Stimulated activated CD8-positive, alpha-beta memory T cell treated with anti-CD3 and anti-CD28 coated beads, Interleukin-4, amount 100 ng/mL, for 48 hours (primary cell): ENCODE results near the gene SNX1.
"Not testable (repeated sequence)": the region's sequence is repeated elsewhere in the genome, so short reads cannot be mapped to it uniquely, and the experiment has no call there.

Experiments used
- DNase-seq: peaks from one replicate; pipeline ENCODE4 v3.0.0-alpha.2; 2020

SNX1 gene

DNA sequence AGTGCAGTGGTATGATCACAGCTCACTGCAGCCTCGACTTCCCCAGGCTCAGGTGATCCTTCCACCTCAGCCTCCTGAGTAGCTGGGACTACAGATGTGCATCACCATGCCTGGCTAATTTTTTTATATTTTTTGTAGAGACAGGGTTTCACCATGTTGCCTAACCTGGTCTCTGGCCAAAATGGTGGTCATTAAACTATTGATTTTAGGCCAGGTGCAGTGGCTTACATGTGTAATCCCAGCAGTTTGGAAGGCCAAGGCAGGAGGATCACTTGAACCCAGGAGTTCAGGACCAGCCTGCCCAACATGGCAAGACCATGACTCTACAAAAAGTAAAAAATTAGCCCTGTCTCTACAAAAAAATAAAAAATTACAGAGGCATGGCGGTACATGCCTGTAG is 24.5 kb downstream of the SNX1 start:
- not testable (repeated sequence) for DNase-seq

- no peak for DNase-seq
These were observed 25.8 kb downstream of the SNX1 start for GRCh38 chr15:64121614-64122013.

GRCh38 chr15:64122444-64122843 is 26.7 kb downstream of the SNX1 start:
- DNase-seq, result no peak

- DNase-seq, result no peak
These were observed 27.2 kb downstream of the SNX1 start for GRCh38 chr15:64122936-64123351.

DNA sequence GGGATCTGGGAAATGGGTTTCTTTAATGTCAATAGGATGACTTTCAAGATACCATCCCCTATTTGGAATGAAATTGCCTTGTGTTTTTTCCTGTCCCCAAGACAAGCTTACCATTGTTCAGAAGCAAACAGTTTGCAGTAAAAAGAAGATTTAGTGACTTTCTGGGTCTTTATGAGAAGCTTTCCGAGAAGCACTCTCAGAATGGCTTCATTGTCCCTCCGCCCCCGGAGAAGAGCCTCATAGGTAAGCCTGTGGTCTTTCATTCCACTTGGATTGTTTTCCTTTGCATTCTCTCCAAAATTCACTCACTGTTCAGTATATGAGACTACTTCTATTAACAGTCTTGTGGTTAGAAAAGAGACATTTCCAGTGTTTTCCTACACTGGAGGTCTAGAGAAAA is 30.2 kb downstream of the SNX1 start:
- no peak for DNase-seq

GRCh38 chr15:64127521-64128270 is 31.9 kb downstream of the SNX1 start:
- DNase-seq, result no peak

- DNase-seq, result no peak
These were observed 34.4 kb downstream of the SNX1 start for GRCh38 chr15:64130159-64130558.

DNA sequence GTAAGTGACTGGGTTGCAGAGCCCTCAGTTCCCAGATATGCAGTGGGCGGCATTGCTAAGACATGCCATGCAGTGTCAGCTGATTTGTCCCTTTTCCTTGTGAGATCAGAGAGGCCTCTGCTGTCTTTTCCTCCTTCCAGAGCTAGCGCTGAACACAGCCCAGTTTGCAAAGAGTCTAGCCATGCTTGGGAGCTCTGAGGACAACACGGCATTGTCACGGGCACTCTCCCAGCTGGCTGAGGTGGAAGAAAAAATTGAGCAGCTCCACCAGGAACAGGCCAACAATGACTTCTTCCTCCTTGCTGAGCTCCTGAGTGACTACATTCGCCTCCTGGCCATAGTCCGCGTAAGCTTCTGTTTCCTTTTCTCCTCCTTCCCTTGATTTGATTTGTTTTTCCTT is 35.8 kb downstream of the SNX1 start:
- no peak for DNase-seq

GRCh38 chr15:64132217-64132616 is 36.4 kb downstream of the SNX1 start:
- no peak for DNase-seq

DNA sequence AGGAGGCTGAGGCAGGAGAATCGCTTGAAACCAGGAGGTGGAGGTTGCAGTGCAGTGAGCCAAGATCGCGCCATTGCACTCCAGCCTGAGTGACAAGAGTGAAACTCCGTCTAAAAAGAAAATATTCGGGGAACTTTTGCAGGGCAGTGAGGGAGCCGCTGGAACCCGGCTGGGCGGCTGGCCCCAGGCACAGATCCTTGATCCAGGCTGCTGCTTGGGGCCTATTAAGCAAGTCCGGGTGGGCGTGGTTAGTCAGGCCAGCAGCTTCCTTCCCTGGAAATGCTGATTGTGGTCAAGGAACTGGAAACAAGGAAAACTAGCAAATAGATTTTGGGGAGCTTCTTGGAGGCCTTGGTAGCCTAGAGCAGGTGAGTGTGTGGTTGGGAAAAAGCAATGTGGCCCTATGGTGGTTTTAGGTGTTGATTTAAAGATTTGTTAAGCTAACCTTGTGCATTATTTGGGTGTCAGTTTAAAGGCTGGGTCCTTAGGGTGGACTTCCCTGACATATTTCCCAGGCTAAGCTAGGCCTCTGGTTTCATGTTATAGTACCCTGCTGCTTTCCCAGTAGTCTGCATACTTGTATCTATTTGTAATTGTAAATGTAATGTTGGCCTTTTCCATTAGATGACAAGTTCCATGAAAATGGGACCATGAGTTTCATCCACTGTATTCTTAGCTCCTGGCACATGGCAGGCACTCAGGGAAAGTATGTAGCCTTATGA is 38.0 kb downstream of the SNX1 start:
- DNase-seq, result no peak

- DNase-seq, result no peak
These were observed 38.6 kb downstream of the SNX1 start for GRCh38 chr15:64134345-64134829.

DNA sequence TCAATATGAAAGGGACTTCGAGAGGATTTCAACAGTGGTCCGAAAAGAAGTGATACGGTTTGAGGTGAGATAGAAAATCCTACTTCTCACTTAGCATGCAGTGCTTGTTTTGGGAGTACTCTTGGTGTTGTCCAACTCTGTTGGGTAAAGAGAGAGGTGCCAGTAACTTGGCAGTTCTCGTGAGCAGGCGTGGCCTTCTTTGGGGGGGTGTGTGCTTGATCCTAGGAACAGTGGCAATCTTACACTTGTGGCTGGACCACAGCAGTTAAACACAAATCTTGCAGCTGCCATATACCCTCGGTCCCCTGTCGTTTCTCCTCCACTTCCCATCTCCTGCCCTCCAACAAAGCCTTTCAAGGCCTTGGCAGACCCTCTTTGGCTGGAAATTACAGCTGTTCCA is 40.6 kb downstream of the SNX1 start:
- no peak for DNase-seq

GRCh38 chr15:64137226-64137833 is 41.5 kb downstream of the SNX1 start:
- DNase-seq, result no peak

- no peak for DNase-seq
These were observed 42.7 kb downstream of the SNX1 start for GRCh38 chr15:64138331-64138941.

GRCh38 chr15:64141798-64142512 is 46.2 kb downstream of the SNX1 start:
- DNase-seq, result no peak

- no peak for DNase-seq
These were observed 47.5 kb downstream of the SNX1 start for GRCh38 chr15:64143276-64143675.

DNA sequence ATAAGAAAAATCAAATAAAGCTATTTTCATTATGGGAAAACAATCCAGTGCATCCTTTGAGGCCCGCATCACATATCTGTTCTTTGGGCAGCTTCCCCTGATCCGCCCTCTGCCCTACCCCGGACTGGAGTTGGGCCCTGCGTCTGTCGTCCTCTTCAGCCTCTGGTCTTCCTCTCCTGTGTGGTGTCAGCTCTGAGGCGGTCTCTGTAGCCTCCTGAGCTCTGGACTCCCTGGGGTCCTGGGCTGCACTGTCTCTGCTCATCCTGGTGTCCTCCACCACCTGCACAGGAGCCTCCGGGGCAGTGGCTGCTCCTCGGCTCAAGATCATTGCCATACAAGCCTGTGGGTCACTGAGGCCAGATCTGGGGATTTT is 48.4 kb downstream of the SNX1 start:
- DNase-seq, result no peak

- DNase-seq, result no peak
These were observed 48.9 kb downstream of the SNX1 start for GRCh38 chr15:64144565-64145281.

DNA sequence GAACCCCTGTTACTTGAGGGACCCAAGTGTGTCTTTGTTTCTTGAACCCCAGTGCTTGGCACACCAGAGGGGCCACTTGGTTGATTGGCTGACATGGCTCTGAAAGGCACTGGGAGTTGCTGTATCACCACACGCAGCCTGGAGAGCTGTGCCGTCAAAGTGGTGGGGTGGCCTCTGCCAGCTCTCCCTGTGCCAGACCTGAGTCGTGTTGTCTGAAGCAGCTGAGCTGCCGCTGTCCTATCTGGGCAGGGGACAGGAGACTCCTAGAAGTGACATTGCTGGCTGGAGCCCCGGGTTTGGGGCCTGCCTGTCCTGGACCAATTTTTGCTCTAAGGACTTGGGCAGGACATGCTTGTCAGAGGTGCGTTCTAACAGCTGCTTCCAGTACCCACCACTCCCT is 50.3 kb downstream of the SNX1 start:
- DNase-seq, result no peak

DNA sequence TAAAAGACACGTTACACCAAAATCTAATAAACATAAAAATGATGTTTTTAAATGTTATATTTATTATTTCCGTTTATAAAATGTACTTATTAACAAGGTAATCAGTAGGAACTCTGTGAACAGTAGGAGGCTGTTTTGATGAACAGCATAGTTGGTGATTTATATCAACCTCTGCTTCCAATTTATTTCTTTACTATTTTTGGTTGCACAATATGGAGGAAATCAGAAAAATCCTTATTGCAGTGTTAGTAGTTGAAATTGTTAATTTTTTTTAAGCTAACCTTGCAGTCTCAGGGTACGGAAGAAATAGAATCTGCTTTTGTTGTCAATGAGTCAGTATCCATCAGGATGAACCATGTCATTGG is 50.7 kb downstream of the SNX1 start:
- no peak for DNase-seq

DNA sequence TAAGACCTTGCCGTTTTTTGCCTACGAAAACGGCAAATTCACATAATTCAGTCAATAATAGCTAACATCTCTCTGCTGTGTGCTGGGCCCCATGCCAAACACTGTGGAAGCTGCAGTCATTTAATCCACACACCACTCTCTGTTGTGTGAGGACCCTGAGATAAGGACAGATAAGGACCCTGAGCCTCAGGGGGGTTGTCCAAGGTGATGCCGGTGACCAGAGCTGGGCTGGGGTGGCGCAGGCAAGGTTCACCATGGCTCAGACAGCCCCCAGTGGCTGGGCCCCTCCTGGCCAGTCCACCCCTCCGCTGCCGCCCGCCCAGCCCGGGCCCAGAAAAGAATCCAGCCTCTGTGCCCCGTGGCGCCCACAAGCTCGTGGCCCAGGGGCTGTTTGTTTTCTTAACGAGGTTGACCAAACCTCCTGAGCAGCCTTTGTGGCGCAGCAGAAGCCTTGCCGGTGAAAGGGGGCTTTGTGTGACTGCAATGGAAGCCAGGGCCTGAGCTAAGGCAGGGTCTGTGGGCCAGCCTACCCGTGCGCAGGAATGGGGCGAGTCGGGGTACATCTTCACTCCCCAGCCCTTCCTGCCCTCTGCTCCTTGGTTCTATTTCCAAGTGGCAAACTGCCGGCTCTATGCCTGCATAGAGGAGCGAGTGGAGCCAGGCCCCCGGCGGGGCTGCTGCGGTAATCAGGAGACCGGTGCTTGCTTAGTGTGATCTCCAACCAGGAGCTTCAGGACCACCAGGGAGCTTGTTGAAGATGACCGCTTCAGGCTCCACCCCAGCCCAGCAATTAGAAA is 51.3 kb downstream of the SNX1 start:
- no peak for DNase-seq
